Endodermal cell (in vitro differentiated cells): Measurements from ENCODE around the gene PDGFC. TPM values are rescaled to one million over a fixed set of nuclear protein-coding genes. Genes with fewer than 3 reads are reported as not detected.

Experiments used
- DNase-seq: peaks from one replicate; pipeline ENCODE4 v3.0.0-alpha.2; 2017
- H3K27ac ChIP-seq: 2 replicates; pipeline ENCODE4 v1.5.1; 2013; ENCODE audit warnings: mild to moderate bottlenecking, low read depth, low read length, moderate library complexity
- H3K27me3 ChIP-seq: 2 replicates; pipeline ENCODE4 v1.6.1; 2013; ENCODE audit warnings: mild to moderate bottlenecking, low read length, moderate library complexity; ENCODE audit not compliant: insufficient read depth, control insufficient read depth, poor library complexity, severe bottlenecking
- H3K36me3 ChIP-seq: 2 replicates; pipeline ENCODE4 v1.7.0; 2013; ENCODE audit warnings: mild to moderate bottlenecking, low read length, moderate library complexity; ENCODE audit not compliant: control insufficient read depth, insufficient read depth
- H3K4me1 ChIP-seq: one replicate; pipeline ENCODE4 v1.7.0; 2013; ENCODE audit warnings: low read length; ENCODE audit not compliant: control insufficient read depth, insufficient read depth
- H3K4me3 ChIP-seq: 2 replicates; pipeline ENCODE4 v1.5.1; 2013; ENCODE audit warnings: mild to moderate bottlenecking, low read length, moderate library complexity
- H3K9ac ChIP-seq: 2 replicates; pipeline ENCODE4 v1.6.1; 2013; ENCODE audit warnings: mild to moderate bottlenecking, low read length, moderate library complexity; ENCODE audit not compliant: poor library complexity, severe bottlenecking; ENCODE audit errors: extremely low read depth
- H3K9me3 ChIP-seq: 2 replicates; pipeline ENCODE4 v1.6.1; 2013; ENCODE audit warnings: mild to moderate bottlenecking, low read length, moderate library complexity; ENCODE audit not compliant: control insufficient read depth
- H3K27ac Mint-ChIP-seq: 2 replicates; pipeline ENCODE4 v1.8.0; 2020; ENCODE audit warnings: mixed read lengths
- H3K27me3 Mint-ChIP-seq: 2 replicates; pipeline ENCODE4 v1.8.0; 2021; ENCODE audit warnings: mild to moderate bottlenecking, mixed read lengths; ENCODE audit not compliant: insufficient read depth
- H3K36me3 Mint-ChIP-seq: 2 replicates; pipeline ENCODE4 v1.8.0; 2020; ENCODE audit warnings: low read depth, mixed read lengths
- H3K4me1 Mint-ChIP-seq: 2 replicates; pipeline ENCODE4 v1.8.0; 2020; ENCODE audit warnings: mixed read lengths
- H3K4me3 Mint-ChIP-seq: 2 replicates; pipeline ENCODE4 v1.8.0; 2020; ENCODE audit warnings: mild to moderate bottlenecking, moderate library complexity, mixed read lengths
- H3K9me3 Mint-ChIP-seq: 2 replicates; pipeline ENCODE4 v1.8.0; 2020; ENCODE audit warnings: mild to moderate bottlenecking, mixed read lengths
- CTCF ChIP-seq: fragments of 200-600 bp; sonication (generic); conservative IDR thresholded peaks from 2 replicates; pipeline ENCODE4 v1.5.0; 2021; ENCODE audit warnings: antibody characterized with exemption, mild to moderate bottlenecking
- WGBS, 2 experiments: methylation state at CpG; one replicate each; pipeline versions ENCODE4 v1.1.5 to v1.1.7; 2013; ENCODE audit warnings: missing lambda C conversion rate in 2 of 2, mixed read lengths in 1 of 2; ENCODE audit not compliant: insufficient coverage in 1 of 2, insufficient read length in 1 of 2; 5-methylcytosine and 5-hydroxymethylcytosine counted together
- total RNA-seq, 2 donors: library from RNA; stranded (reverse); fragmentation: NEBNext Ultra II Directional in 1 of 2; extraction: Animal tissue kit (Norgen Biotek cat#: 25700) in 1 of 2; gene quantifications; 2 replicates in 1 of 2; 3 replicates in 1 of 2; pipeline ENCODE4 v1.2.1, GENCODE V29; 2021

Gene PDGFC
- total RNA-seq, 2 donors from 2014 or later = 5.5 to 6.8 TPM

- Mint-ChIP-seq H3K27me3 (peaks cover 35% of the 10 kb centered on the region), H3K4me1 (peaks cover 16% of the 10 kb centered on the region), H3K9me3 (no peaks in the 10 kb centered on the region), H3K27ac (no peak overlapping the region), H3K36me3 (no peaks in the 10 kb centered on the region), H3K4me3 (peak overlapping the region; percentile 79)
- H3K9ac ChIP-seq = no peak overlapping the region
- H3K4me3 ChIP-seq = peak overlapping the region; percentile 75
- peaks cover 4% of the 10 kb centered on the region for H3K4me1 ChIP-seq
- DNase-seq = peak; percentile 45
- WGBS, 2 experiments = 68 to 75% methylated on average over 6 to 8 of the region's 8 CpGs
- no peak for TF ChIP-seq CTCF
- peaks cover 8% of the 10 kb centered on the region for H3K27me3 ChIP-seq
- H3K36me3 ChIP-seq = no peaks in the 10 kb centered on the region
- no peak overlapping the region for H3K27ac ChIP-seq
- H3K9me3 ChIP-seq = no peaks in the 10 kb centered on the region
These were observed 898 bp upstream of the PDGFC start for GRCh38 chr4:156972379-156973015.

DNA sequence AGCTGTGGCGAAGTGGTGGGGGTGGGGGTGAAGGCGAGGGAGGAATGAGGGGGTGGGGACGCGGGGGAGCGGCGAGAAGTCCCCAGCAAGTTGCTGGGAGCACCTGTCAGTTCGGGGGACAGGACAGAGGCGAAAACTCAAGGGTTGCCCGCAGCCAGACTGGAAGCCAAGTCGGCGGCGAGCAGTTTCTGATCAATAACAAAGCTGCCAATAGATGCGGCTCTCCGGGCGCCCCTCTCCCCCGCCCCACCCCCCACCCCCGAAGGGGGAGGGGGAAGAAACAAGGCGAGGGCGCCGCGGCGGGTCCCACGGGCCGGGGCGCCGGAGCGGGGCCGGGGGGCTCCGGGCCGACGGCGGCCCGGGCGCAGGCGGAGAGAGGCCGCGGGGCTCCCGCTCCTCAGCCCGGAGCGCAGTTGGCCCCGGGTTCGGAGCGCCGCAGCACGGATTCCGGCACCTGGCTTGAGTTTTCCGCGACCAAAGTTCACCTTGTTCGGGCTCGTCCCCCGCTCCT is 379 bp downstream of the PDGFC start:
- Histone ChIP-seq H3K4me1 (peaks cover 4% of the 10 kb centered on the region), H3K27ac (peak overlapping the region; percentile 42), H3K9ac (peak overlapping the region; percentile 53), H3K36me3 (no peaks in the 10 kb centered on the region), H3K9me3 (no peaks in the 10 kb centered on the region), H3K27me3 (peaks cover 8% of the 10 kb centered on the region), H3K4me3 (peak overlapping the region; percentile 86)
- Mint-ChIP-seq H3K9me3 (no peaks in the 10 kb centered on the region), H3K27ac (peak overlapping the region; percentile 7), H3K27me3 (peaks cover 35% of the 10 kb centered on the region), H3K4me1 (peaks cover 16% of the 10 kb centered on the region), H3K36me3 (no peaks in the 10 kb centered on the region), H3K4me3 (peak overlapping the region; percentile 79)
- no peak for TF ChIP-seq CTCF
- WGBS, 2 experiments = 0% methylated on average over 49 of the region's 51 CpGs; no CpG with 5 or more reads in 1 of the 2 experiments
- DNase-seq = peak; percentile 80

GRCh38 chr4:156970501-156971164 is 966 bp downstream of the PDGFC start:
- no peaks in the 10 kb centered on the region for H3K36me3 Mint-ChIP-seq
- H3K27me3 Mint-ChIP-seq = peaks cover 35% of the 10 kb centered on the region
- Histone ChIP-seq H3K36me3 (no peaks in the 10 kb centered on the region), H3K27ac (no peak overlapping the region), H3K4me1 (peaks cover 4% of the 10 kb centered on the region), H3K4me3 (peak overlapping the region; percentile 86), H3K9me3 (no peaks in the 10 kb centered on the region), H3K9ac (peak overlapping the region; percentile 17), H3K27me3 (peaks cover 8% of the 10 kb centered on the region)
- WGBS, 2 experiments = 1 to 7% methylated on average over 7 to 22 of the region's 22 CpGs
- H3K27ac Mint-ChIP-seq = peak overlapping the region; percentile 7
- H3K9me3 Mint-ChIP-seq = no peaks in the 10 kb centered on the region
- peak overlapping the region; percentile 79 for H3K4me3 Mint-ChIP-seq
- TF ChIP-seq CTCF = peak; percentile 72
- DNase-seq = peak; percentile 87
- peaks cover 16% of the 10 kb centered on the region for H3K4me1 Mint-ChIP-seq
